MM.1S (cell line): ENCODE measurements around the gene CNGB1.

Experiments used
- EZH2 ChIP-seq: fragments of 300-600 bp; sonication (generic); optimal IDR thresholded peaks from 2 replicates; pipeline ENCODE3; 2017; ENCODE audit warnings: low read depth, mild to moderate bottlenecking, antibody characterized with exemption, low read length, mixed read lengths
- EZH2phosphoT487 ChIP-seq: fragments of 300-600 bp; sonication (generic); IDR thresholded peaks from 2 replicates; pipeline ENCODE4 v1.6.1; 2018; ENCODE audit warnings: antibody characterized with exemption, low read length
- TF ChIP-seq, protein P1 (sequence below): fragments of 300-600 bp; sonication (generic); IDR thresholded peaks from 2 replicates; pipeline ENCODE4 v1.5.1; 2016; ENCODE audit warnings: antibody characterized with exemption, low read length, mixed read lengths

DNA sequence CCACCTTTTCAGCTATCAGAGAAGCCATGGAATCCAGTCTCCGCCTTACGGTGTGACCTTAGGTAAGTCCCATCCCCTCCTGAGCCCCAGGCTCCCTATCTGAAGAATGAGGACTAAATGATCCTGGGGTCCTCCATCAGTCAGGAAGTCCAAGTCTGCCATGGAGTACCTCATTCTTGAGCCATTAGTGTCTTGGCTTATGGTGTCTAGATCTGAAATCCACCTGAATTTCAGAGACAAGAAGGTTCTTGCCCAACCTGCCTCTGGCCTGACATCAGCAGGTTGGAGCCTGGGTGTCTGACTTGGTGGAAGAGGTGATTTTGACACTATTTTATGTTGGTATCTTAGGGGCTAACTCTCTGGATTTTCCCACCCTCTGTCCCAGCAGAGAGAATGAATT, 47.1 kb downstream of the CNGB1 start:
- TF ChIP-seq, protein P1, sequence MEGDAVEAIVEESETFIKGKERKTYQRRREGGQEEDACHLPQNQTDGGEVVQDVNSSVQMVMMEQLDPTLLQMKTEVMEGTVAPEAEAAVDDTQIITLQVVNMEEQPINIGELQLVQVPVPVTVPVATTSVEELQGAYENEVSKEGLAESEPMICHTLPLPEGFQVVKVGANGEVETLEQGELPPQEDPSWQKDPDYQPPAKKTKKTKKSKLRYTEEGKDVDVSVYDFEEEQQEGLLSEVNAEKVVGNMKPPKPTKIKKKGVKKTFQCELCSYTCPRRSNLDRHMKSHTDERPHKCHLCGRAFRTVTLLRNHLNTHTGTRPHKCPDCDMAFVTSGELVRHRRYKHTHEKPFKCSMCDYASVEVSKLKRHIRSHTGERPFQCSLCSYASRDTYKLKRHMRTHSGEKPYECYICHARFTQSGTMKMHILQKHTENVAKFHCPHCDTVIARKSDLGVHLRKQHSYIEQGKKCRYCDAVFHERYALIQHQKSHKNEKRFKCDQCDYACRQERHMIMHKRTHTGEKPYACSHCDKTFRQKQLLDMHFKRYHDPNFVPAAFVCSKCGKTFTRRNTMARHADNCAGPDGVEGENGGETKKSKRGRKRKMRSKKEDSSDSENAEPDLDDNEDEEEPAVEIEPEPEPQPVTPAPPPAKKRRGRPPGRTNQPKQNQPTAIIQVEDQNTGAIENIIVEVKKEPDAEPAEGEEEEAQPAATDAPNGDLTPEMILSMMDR, result no peak
- TF ChIP-seq EZH2 (no peak), EZH2phosphoT487 (no peak)
